ENCODE results near the gene NKD2. TPM values are rescaled to one million over a fixed set of nuclear protein-coding genes. Genes with fewer than 3 reads are reported as not detected.

Gene NKD2
- polyA plus RNA-seq, 1 of the 3 experiments (the other 2 are of a cell fraction) = not detected

DNA sequence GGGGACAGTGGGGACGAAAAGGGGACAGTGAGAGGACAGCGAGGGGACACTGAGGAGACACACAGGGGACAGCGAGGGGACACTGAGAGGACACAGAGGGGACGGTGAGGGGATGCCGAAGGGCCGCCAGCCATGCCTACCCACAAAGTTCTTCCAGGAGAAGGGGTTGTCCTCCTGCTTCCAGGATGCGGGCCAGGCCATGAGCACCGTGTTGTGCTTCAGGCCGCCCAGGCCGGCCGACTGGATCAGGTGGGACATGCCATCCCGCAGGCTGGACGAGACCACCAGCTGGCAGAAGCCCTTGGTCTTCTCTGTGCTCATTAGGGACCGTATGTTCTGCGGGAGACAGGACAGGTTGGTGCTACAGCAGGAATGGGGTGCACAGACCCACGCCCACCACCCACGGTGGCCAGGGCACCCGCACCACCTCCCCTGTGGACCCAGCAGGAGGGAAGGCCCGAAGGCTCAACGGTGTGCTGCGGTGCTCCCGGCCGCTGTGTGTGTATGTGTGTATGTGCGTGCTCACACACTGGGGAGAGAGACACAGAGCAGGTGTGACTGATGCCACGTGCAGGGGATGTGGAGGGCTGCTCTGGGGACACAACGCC, 56.6 kb downstream of the NKD2 start (continued):
- TF ChIP-seq, protein P1, sequence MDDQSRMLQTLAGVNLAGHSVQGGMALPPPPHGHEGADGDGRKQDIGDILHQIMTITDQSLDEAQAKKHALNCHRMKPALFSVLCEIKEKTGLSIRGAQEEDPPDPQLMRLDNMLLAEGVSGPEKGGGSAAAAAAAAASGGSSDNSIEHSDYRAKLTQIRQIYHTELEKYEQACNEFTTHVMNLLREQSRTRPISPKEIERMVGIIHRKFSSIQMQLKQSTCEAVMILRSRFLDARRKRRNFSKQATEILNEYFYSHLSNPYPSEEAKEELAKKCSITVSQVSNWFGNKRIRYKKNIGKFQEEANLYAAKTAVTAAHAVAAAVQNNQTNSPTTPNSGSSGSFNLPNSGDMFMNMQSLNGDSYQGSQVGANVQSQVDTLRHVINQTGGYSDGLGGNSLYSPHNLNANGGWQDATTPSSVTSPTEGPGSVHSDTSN (IDR thresholded peaks at IDR 0.05) = no peak

DNA sequence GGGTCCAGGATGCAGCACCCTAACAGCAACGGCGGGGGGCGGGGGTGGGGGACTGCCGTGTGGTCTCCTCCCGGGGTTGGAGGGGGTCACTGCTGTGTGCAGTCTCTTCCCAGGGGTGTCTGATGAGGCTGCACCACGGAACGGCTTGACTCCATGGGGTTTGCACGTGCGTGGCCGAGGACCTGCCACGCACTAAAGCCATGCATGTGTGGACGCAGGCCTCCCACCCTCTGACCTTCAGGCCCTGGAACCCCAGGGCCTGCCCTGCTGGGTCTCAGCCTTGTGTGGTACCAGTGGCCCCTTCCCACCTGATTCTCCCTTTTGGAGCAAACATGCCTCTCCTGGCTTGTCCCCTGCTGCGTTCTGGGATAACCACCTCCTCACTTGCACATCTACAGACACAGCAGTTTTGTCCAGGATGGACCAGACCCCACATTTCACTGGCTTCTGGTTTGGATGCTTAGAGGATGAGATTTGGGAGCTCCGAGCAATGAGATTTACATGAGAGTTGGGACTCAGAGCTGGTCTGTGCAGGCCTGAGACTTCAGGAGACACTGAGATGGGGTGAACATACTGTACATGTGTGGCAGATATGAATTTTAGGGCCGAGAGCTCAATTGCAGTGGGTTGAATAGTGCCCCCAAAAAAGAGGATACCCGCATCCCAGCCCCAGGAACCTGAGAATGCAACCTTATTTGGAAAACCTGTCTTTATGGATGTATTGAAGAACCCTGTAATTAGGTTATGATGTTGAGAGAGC, 57.5 kb downstream of the NKD2 start:
- no peak overlapping the region for H3K9ac ChIP-seq
- DNase-seq = peak; percentile 13
- no peaks in the 10 kb centered on the region for H3K36me3 ChIP-seq (replicated peaks in 1 of 2; ENCODE audit: control insufficient read depth in 1 of 2, insufficient read depth in 2 of 2, low read length in 1 of 2)
- H2AFZ ChIP-seq (ENCODE audit: low read depth) = no peak overlapping the region
- no peak overlapping the region for H3K4me2 ChIP-seq
- no peaks in the 10 kb centered on the region for H3K27me3 ChIP-seq (ENCODE audit: insufficient read depth)
- no peak for TF ChIP-seq NRF1 (IDR thresholded peaks at IDR 0.05; ENCODE audit: low read depth, low read length)
- no peaks in the 10 kb centered on the region for H3F3A ChIP-seq (replicated peaks; ENCODE audit: insufficient read depth)
- H3K27ac ChIP-seq (ENCODE audit: low read depth in 2 of 2, low read length in 1 of 2) = no peak overlapping the region
- H3K4me3 ChIP-seq (ENCODE audit: low read depth in 2 of 2, low read length in 1 of 2) = no peak overlapping the region
- no peaks in the 10 kb centered on the region for H3K9me2 ChIP-seq
- POLR2A ChIA-PET = no interaction called here
- CTCF ChIA-PET = interaction anchor here (1.1 kb wide), 1 partner anchor 101 kb away, joined by 3 read pairs; no protein-coding TSS in a partner anchor
- H3K4me1 ChIP-seq (ENCODE audit: control insufficient read depth in 1 of 2, insufficient read depth in 2 of 2, low read depth in 1 of 2, low read length in 1 of 2) = no peaks in the 10 kb centered on the region
- 68% methylated on average over 6 of the region's 16 CpGs for WGBS (ENCODE audit: low lambda C conversion rate)
- no peaks in the 10 kb centered on the region for H4K20me1 ChIP-seq (ENCODE audit: insufficient read depth)
- H3K79me2 ChIP-seq (ENCODE audit: insufficient read depth) = no peaks in the 10 kb centered on the region
- H3K9me3 ChIP-seq = no peaks in the 10 kb centered on the region

DNA sequence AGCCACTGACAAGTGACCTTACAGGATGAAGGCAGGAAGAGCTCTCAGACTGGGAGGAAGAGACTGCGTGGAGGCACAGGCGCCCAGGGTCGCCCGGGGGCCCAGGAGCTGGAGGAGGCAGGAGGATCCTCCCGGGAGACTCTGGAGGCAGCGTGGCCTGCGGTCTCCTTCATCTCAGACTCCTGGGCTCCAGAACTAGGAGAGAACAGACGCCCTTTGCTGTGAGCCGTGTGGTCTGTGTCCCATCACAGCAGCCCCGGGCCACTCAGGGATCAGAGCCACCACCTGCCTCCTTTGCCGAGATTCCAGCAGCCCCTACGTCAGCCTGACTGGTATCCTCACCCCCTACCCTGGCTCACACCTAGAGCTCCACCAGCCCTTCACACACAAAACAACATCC, 58.1 kb downstream of the NKD2 start:
- no peak for TF ChIP-seq TEAD4 (IDR thresholded peaks at IDR 0.05; ENCODE audit: borderline replicate concordance, insufficient read depth)
- TF ChIP-seq TAF1 (IDR thresholded peaks at IDR 0.05; ENCODE audit: borderline replicate concordance, low read depth, low read length) = no peak
- TF ChIP-seq JUND (IDR thresholded peaks at IDR 0.05) = no peak
- TF ChIP-seq, protein P1 (IDR thresholded peaks at IDR 0.05) = no peak
- no peak for TF ChIP-seq FOSL2 (IDR thresholded peaks at IDR 0.05; ENCODE audit: borderline replicate concordance, low read depth)
- TF ChIP-seq RFX5 (IDR thresholded peaks at IDR 0.05; ENCODE audit: low read length) = no peak
- TF ChIP-seq FOXJ3 (CRISPR knock-in tag; IDR thresholded peaks at IDR 0.05) = no peak
- no peak for TF ChIP-seq GABPA (IDR thresholded peaks at IDR 0.05; ENCODE audit: low read depth)
- no peak for TF ChIP-seq SIN3A (IDR thresholded peaks at IDR 0.05; ENCODE audit: borderline replicate concordance, low read depth, low read length)
- TF ChIP-seq EP300 (IDR thresholded peaks at IDR 0.05; ENCODE audit: borderline replicate concordance in 1 of 2, low read depth in 1 of 2, low read length in 1 of 2) = no peak
- H3K4me1 ChIP-seq (ENCODE audit: control insufficient read depth in 1 of 2, insufficient read depth in 2 of 2, low read depth in 1 of 2, low read length in 1 of 2) = no peaks in the 10 kb centered on the region
- no peak overlapping the region for H3K4me3 ChIP-seq (ENCODE audit: low read depth in 2 of 2, low read length in 1 of 2)
- no peaks in the 10 kb centered on the region for H3K79me2 ChIP-seq (ENCODE audit: insufficient read depth)
- no peaks in the 10 kb centered on the region for H3K9me2 ChIP-seq
- no peaks in the 10 kb centered on the region for H3K9me3 ChIP-seq
- H3K4me2 ChIP-seq = no peak overlapping the region
- WGBS (ENCODE audit: low lambda C conversion rate) = 79% methylated on average over 8 of the region's 12 CpGs
- POLR2A ChIA-PET = no interaction called here
- H3F3A ChIP-seq (replicated peaks; ENCODE audit: insufficient read depth) = no peaks in the 10 kb centered on the region
- CTCF ChIA-PET = interaction anchor here (1.1 kb wide), 1 partner anchor 101 kb away, joined by 3 read pairs; no protein-coding TSS in a partner anchor
- no peak overlapping the region for H3K27ac ChIP-seq (ENCODE audit: low read depth in 2 of 2, low read length in 1 of 2)
- no peaks in the 10 kb centered on the region for H3K27me3 ChIP-seq (ENCODE audit: insufficient read depth)
- H3K9ac ChIP-seq = no peak overlapping the region
- H3K36me3 ChIP-seq (replicated peaks in 1 of 2; ENCODE audit: control insufficient read depth in 1 of 2, insufficient read depth in 2 of 2, low read length in 1 of 2) = no peaks in the 10 kb centered on the region
- H2AFZ ChIP-seq (ENCODE audit: low read depth) = no peak overlapping the region
- peak; percentile 33 for DNase-seq
- no peaks in the 10 kb centered on the region for H4K20me1 ChIP-seq (ENCODE audit: insufficient read depth)
